ENCODE data around the gene CDH10. TPM values are rescaled to one million over a fixed set of nuclear protein-coding genes. Genes with fewer than 3 reads are reported as not detected.

CDH10 gene
- 0.07 TPM in 2 replicates for total RNA-seq

GRCh38 chr5:24644761-24645160 is at the start of gene CDH10:
TSS of gene CDH10 (minus strand) at chr5:24644978. CDS start at chr5:24593490, 51,488 bp downstream.
- no peak for DNase-seq (ENCODE audit: low read depth, low spot score)

GRCh38 chr5:24693609-24694008 is 48.8 kb upstream of the CDH10 start:
- no peak for DNase-seq (ENCODE audit: low read depth, low spot score)

- no peak for DNase-seq (ENCODE audit: low read depth, low spot score)
Observed at GRCh38 chr5:24691074-24691473, 46.3 kb upstream of the CDH10 start.

GRCh38 chr5:24681106-24681505 is 36.3 kb upstream of the CDH10 start:
- no peak for DNase-seq (ENCODE audit: low read depth, low spot score)

- DNase-seq (ENCODE audit: low read depth, low spot score): no peak
Observed at GRCh38 chr5:24668050-24668449, 23.3 kb upstream of the CDH10 start.

- DNase-seq (ENCODE audit: low read depth, low spot score): no peak
Observed at GRCh38 chr5:24649531-24649930, 4.8 kb upstream of the CDH10 start.

GRCh38 chr5:24646915-24647314 is 2.1 kb upstream of the CDH10 start:
- DNase-seq (ENCODE audit: low read depth, low spot score): no peak

GRCh38 chr5:24645483-24645882 is 705 bp upstream of the CDH10 start:
- DNase-seq (ENCODE audit: low read depth, low spot score): no peak

GRCh38 chr5:24643880-24644279 is 898 bp downstream of the CDH10 start:
- no peak for DNase-seq (ENCODE audit: low read depth, low spot score)

GRCh38 chr5:24643156-24643555 is 1.6 kb downstream of the CDH10 start:
- no peak for DNase-seq (ENCODE audit: low read depth, low spot score)

GRCh38 chr5:24642022-24642421 is 2.8 kb downstream of the CDH10 start:
- DNase-seq (ENCODE audit: low read depth, low spot score): no peak

- no peak for DNase-seq (ENCODE audit: low read depth, low spot score)
Observed at GRCh38 chr5:24635209-24635608, 9.6 kb downstream of the CDH10 start.

- no peak for DNase-seq (ENCODE audit: low read depth, low spot score)
Observed at GRCh38 chr5:24633715-24634325, 11.0 kb downstream of the CDH10 start.

- no peak for DNase-seq (ENCODE audit: low read depth, low spot score)
Observed at GRCh38 chr5:24632353-24632752, 12.4 kb downstream of the CDH10 start.

- no peak for DNase-seq (ENCODE audit: low read depth, low spot score)
Observed at GRCh38 chr5:24630918-24631317, 13.9 kb downstream of the CDH10 start.

- DNase-seq (ENCODE audit: low read depth, low spot score): no peak
Observed at GRCh38 chr5:24629798-24630197, 15.0 kb downstream of the CDH10 start.

GRCh38 chr5:24624872-24625271 is 19.9 kb downstream of the CDH10 start:
- DNase-seq (ENCODE audit: low read depth, low spot score): no peak

GRCh38 chr5:24623624-24624023 is 21.2 kb downstream of the CDH10 start:
- DNase-seq (ENCODE audit: low read depth, low spot score): no peak

- DNase-seq (ENCODE audit: low read depth, low spot score): no peak
Observed at GRCh38 chr5:24623031-24623430, 21.7 kb downstream of the CDH10 start.

- no peak for DNase-seq (ENCODE audit: low read depth, low spot score)
Observed at GRCh38 chr5:24621792-24622191, 23.0 kb downstream of the CDH10 start.

- no peak for DNase-seq (ENCODE audit: low read depth, low spot score)
Observed at GRCh38 chr5:24616566-24616965, 28.2 kb downstream of the CDH10 start.

GRCh38 chr5:24615159-24615558 is 29.6 kb downstream of the CDH10 start:
- no peak for DNase-seq (ENCODE audit: low read depth, low spot score)

- no peak for DNase-seq (ENCODE audit: low read depth, low spot score)
Observed at GRCh38 chr5:24609706-24610105, 35.1 kb downstream of the CDH10 start.

GRCh38 chr5:24606971-24607370 is 37.8 kb downstream of the CDH10 start:
- no peak for DNase-seq (ENCODE audit: low read depth, low spot score)
